Osteocyte (in vitro differentiated cells): ENCODE data around the gene CD1C. TPM values are rescaled to one million over a fixed set of nuclear protein-coding genes. Genes with fewer than 3 reads are reported as not detected.
"Not testable (repeated sequence)": the region's sequence is repeated elsewhere in the genome, so short reads cannot be mapped to it uniquely, and the experiment has no call there.

Source experiments
- DNase-seq: peaks from one replicate; pipeline ENCODE4 v3.0.0; 2021; ENCODE audit warnings: mixed read lengths; ENCODE audit not compliant: unreplicated experiment; ENCODE audit errors: extremely low spot score
- H3K27ac Mint-ChIP-seq: one replicate; pipeline ENCODE4 v1.8.0; 2021; ENCODE audit warnings: mild to moderate bottlenecking, mixed read lengths; ENCODE audit not compliant: unreplicated experiment
- H3K27me3 Mint-ChIP-seq: one replicate; pipeline ENCODE4 v1.8.0; 2021; ENCODE audit warnings: mixed read lengths; ENCODE audit not compliant: unreplicated experiment
- H3K36me3 Mint-ChIP-seq: one replicate; pipeline ENCODE4 v1.8.0; 2021; ENCODE audit warnings: mixed read lengths; ENCODE audit not compliant: unreplicated experiment
- H3K4me1 Mint-ChIP-seq: one replicate; pipeline ENCODE4 v1.8.0; 2021; ENCODE audit warnings: mixed read lengths; ENCODE audit not compliant: unreplicated experiment
- H3K4me3 Mint-ChIP-seq: one replicate; pipeline ENCODE4 v1.8.0; 2021; ENCODE audit warnings: mild to moderate bottlenecking, moderate library complexity, mixed read lengths; ENCODE audit not compliant: unreplicated experiment
- H3K9me3 Mint-ChIP-seq: one replicate; pipeline ENCODE4 v1.8.0; 2021; ENCODE audit warnings: mixed read lengths; ENCODE audit not compliant: unreplicated experiment
- total RNA-seq: library from RNA; stranded (reverse); gene quantifications from 2 replicates; pipeline ENCODE4 v1.2.1, GENCODE V29; 2021
- TF ChIP-seq, protein P1 (sequence below): fragments of 200-600 bp; sonication (generic); IDR thresholded peaks from 2 replicates; pipeline ENCODE4 v1.5.0; 2021; ENCODE audit warnings: antibody characterized with exemption, mild to moderate bottlenecking, moderate library complexity

Gene CD1C
- total RNA-seq, 1 donor from 2014 or later, result not detected

DNA sequence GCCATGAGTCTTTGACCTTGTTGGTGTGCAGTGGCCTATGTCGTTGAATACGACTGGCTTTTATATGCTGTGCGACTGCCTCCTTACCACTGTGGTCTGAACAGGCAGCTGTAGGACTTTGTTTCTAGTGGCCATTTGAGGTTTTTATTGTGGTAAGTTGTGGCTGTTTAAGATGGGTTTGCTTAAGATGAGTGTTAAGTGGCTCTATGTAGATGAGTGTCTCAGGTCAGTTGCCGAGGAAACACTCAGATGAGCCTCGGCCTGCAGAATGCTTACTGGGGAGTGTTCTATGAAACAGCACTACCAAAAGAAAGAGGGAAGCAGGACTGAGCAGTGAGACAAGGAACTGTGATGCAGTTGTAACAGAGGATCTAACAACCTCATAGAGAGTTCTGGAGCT, 14.9 kb upstream of the CD1C start:
- no peaks in the 10 kb centered on the region for H3K4me1 Mint-ChIP-seq
- H3K27me3 Mint-ChIP-seq, result no peaks in the 10 kb centered on the region
- no peak overlapping the region for H3K27ac Mint-ChIP-seq
- H3K36me3 Mint-ChIP-seq, result no peaks in the 10 kb centered on the region
- no peaks in the 10 kb centered on the region for H3K9me3 Mint-ChIP-seq
- no peak overlapping the region for H3K4me3 Mint-ChIP-seq
- DNase-seq, result no peak
- TF ChIP-seq, protein P1, sequence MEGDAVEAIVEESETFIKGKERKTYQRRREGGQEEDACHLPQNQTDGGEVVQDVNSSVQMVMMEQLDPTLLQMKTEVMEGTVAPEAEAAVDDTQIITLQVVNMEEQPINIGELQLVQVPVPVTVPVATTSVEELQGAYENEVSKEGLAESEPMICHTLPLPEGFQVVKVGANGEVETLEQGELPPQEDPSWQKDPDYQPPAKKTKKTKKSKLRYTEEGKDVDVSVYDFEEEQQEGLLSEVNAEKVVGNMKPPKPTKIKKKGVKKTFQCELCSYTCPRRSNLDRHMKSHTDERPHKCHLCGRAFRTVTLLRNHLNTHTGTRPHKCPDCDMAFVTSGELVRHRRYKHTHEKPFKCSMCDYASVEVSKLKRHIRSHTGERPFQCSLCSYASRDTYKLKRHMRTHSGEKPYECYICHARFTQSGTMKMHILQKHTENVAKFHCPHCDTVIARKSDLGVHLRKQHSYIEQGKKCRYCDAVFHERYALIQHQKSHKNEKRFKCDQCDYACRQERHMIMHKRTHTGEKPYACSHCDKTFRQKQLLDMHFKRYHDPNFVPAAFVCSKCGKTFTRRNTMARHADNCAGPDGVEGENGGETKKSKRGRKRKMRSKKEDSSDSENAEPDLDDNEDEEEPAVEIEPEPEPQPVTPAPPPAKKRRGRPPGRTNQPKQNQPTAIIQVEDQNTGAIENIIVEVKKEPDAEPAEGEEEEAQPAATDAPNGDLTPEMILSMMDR, result no peak

DNA sequence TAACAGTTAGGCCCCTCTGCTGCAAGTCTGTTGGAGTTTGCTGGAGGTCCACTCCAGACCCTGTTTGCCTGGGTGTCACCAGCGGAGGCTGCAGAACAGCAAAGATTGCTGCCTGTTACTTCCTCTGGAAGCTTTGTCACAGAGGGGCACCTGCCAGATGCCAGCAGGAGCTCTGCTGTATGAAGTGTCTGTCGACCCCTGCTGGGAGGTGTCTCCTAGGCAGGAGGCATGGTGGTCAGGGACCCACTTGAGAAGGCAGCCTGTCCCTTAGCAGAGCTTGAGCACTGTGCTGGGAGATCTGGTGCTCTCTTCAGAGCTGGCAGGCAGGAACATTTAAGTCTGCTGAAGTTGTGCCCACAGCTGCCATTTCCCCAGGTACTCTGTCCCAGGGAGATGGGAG, 7.3 kb upstream of the CD1C start:
- not testable (repeated sequence) for H3K4me3 Mint-ChIP-seq, H3K9me3 Mint-ChIP-seq, H3K27me3 Mint-ChIP-seq, H3K4me1 Mint-ChIP-seq, H3K27ac Mint-ChIP-seq, DNase-seq, H3K36me3 Mint-ChIP-seq

DNA sequence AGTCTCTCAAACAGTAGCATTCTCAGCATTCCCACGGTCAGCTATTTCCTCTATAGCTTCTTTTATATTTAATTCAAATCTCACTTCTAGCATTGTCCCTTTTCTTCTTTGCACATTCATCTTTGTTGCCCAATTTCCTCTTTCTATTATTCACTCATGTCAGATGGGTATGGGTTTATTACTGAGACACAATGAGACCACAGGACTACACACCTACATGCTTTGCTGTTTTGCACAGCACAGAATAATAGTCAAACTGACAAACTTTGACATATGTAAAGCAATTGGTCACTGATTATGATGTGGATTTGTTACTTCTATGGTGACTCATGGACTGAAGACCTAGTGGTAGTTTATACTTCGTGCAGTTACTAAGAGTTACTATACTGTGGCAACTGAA, 5.8 kb upstream of the CD1C start:
- no peak overlapping the region for H3K4me3 Mint-ChIP-seq
- TF ChIP-seq, protein P1, result no peak
- DNase-seq, result no peak
- H3K9me3 Mint-ChIP-seq, result no peaks in the 10 kb centered on the region
- no peak overlapping the region for H3K27ac Mint-ChIP-seq
- H3K27me3 Mint-ChIP-seq, result peaks cover 2% of the 10 kb centered on the region
- H3K36me3 Mint-ChIP-seq, result no peaks in the 10 kb centered on the region
- H3K4me1 Mint-ChIP-seq, result no peaks in the 10 kb centered on the region

DNA sequence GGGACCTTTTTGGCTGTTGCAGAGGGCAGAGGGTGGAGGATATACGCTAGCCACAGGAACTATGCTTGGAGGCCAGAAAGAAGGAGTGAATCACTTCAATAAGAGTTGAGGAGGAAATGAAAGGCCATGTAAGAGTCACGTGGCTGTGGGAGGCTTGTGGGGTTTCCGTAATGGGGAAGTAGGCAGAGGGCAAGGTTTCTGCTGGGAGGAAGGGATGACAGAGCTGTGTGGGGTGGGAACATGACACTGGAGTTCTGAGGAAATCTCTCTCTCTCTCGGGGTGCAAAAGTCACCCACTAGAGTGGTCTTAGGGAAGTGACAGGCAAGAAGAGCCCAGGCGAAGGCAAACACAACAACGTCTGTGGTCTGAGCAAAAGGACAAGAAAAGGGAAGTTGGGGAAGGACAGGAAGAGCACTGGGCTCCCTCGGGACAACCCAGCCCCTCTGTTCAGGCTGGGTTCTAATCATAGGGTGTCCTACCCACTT, 3.9 kb upstream of the CD1C start:
- DNase-seq, result no peak
- H3K27me3 Mint-ChIP-seq, result peaks cover 2% of the 10 kb centered on the region
- no peaks in the 10 kb centered on the region for H3K36me3 Mint-ChIP-seq
- no peaks in the 10 kb centered on the region for H3K9me3 Mint-ChIP-seq
- TF ChIP-seq, protein P1, result no peak
- H3K4me1 Mint-ChIP-seq, result no peaks in the 10 kb centered on the region
- no peak overlapping the region for H3K4me3 Mint-ChIP-seq
- no peak overlapping the region for H3K27ac Mint-ChIP-seq

DNA sequence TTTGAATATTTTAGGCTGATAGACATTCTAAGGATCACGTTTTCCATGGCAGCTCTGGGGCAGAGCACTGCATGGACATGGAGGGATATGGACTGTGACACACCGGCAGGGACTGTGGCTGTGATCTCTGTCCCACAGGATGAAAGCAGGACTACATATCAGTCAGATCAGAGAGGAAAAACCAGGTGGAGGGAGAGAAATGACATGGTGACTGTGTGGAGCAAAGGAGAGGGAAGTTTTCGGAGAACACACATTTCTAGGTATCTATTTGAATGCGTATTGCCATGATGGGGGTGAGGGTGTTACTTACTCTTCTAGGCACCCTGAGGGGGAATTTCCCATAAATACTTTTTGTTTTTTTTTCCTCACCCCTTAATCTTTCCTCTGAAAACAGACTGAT, 3.2 kb upstream of the CD1C start:
- TF ChIP-seq, protein P1, result no peak
- Mint-ChIP-seq H3K27ac (no peak overlapping the region), H3K4me3 (no peak overlapping the region), H3K4me1 (no peaks in the 10 kb centered on the region), H3K27me3 (peaks cover 2% of the 10 kb centered on the region), H3K9me3 (no peaks in the 10 kb centered on the region), H3K36me3 (no peaks in the 10 kb centered on the region)
- no peak for DNase-seq

DNA sequence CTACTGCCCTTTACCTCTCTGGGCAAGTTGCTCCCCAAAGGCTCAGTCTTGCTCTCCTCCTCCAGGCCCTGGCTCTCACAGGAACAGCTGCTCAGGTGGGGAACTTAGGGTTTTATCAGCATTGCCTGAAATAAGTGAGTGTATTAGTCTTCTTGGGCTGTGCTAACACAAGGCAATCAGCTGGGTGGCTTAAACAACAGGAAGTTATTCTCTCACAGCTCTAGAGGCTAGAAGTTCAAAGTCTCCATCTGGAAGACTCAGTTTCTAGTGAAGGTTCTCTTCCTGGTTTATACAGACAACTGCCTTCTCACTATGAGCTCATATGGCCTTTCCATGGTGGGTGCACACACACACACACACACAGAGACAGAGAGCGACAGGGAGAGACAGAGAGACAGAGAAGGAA, 2.8 kb upstream of the CD1C start:
- no peak overlapping the region for H3K4me3 Mint-ChIP-seq
- H3K27me3 Mint-ChIP-seq, result peaks cover 2% of the 10 kb centered on the region
- H3K36me3 Mint-ChIP-seq, result no peaks in the 10 kb centered on the region
- TF ChIP-seq, protein P1, result no peak
- DNase-seq, result no peak
- no peaks in the 10 kb centered on the region for H3K9me3 Mint-ChIP-seq
- H3K4me1 Mint-ChIP-seq, result no peaks in the 10 kb centered on the region
- no peak overlapping the region for H3K27ac Mint-ChIP-seq
